ENCODE measurements around the gene ACTR3. TPM values are rescaled to one million over a fixed set of nuclear protein-coding genes. Genes with fewer than 3 reads are reported as not detected.

Gene ACTR3
- total and polyA plus RNA-seq, 2 experiments from 2014 or later = 63.7 to 137 TPM

DNA sequence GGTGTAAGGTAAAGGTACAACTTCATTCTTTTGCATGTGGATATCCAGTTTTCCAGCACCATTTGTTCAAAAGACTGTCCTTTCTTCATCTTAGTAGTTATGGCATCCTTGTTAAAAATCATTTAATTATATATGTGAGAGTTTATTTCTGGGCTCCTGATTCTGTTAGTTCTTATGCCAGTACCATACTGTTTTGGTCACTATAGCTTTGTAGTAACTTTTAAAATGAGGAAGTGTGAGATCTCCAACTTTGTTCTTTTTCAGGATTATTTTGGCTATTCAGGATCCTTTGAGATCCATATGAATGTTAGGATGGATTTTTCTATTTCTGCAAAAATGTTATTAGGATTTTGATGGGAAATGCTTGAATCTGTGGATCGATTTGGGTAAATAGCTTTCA lies 16.8 kb downstream of the ACTR3 start (continued):
- TF ChIP-seq, protein P1, sequence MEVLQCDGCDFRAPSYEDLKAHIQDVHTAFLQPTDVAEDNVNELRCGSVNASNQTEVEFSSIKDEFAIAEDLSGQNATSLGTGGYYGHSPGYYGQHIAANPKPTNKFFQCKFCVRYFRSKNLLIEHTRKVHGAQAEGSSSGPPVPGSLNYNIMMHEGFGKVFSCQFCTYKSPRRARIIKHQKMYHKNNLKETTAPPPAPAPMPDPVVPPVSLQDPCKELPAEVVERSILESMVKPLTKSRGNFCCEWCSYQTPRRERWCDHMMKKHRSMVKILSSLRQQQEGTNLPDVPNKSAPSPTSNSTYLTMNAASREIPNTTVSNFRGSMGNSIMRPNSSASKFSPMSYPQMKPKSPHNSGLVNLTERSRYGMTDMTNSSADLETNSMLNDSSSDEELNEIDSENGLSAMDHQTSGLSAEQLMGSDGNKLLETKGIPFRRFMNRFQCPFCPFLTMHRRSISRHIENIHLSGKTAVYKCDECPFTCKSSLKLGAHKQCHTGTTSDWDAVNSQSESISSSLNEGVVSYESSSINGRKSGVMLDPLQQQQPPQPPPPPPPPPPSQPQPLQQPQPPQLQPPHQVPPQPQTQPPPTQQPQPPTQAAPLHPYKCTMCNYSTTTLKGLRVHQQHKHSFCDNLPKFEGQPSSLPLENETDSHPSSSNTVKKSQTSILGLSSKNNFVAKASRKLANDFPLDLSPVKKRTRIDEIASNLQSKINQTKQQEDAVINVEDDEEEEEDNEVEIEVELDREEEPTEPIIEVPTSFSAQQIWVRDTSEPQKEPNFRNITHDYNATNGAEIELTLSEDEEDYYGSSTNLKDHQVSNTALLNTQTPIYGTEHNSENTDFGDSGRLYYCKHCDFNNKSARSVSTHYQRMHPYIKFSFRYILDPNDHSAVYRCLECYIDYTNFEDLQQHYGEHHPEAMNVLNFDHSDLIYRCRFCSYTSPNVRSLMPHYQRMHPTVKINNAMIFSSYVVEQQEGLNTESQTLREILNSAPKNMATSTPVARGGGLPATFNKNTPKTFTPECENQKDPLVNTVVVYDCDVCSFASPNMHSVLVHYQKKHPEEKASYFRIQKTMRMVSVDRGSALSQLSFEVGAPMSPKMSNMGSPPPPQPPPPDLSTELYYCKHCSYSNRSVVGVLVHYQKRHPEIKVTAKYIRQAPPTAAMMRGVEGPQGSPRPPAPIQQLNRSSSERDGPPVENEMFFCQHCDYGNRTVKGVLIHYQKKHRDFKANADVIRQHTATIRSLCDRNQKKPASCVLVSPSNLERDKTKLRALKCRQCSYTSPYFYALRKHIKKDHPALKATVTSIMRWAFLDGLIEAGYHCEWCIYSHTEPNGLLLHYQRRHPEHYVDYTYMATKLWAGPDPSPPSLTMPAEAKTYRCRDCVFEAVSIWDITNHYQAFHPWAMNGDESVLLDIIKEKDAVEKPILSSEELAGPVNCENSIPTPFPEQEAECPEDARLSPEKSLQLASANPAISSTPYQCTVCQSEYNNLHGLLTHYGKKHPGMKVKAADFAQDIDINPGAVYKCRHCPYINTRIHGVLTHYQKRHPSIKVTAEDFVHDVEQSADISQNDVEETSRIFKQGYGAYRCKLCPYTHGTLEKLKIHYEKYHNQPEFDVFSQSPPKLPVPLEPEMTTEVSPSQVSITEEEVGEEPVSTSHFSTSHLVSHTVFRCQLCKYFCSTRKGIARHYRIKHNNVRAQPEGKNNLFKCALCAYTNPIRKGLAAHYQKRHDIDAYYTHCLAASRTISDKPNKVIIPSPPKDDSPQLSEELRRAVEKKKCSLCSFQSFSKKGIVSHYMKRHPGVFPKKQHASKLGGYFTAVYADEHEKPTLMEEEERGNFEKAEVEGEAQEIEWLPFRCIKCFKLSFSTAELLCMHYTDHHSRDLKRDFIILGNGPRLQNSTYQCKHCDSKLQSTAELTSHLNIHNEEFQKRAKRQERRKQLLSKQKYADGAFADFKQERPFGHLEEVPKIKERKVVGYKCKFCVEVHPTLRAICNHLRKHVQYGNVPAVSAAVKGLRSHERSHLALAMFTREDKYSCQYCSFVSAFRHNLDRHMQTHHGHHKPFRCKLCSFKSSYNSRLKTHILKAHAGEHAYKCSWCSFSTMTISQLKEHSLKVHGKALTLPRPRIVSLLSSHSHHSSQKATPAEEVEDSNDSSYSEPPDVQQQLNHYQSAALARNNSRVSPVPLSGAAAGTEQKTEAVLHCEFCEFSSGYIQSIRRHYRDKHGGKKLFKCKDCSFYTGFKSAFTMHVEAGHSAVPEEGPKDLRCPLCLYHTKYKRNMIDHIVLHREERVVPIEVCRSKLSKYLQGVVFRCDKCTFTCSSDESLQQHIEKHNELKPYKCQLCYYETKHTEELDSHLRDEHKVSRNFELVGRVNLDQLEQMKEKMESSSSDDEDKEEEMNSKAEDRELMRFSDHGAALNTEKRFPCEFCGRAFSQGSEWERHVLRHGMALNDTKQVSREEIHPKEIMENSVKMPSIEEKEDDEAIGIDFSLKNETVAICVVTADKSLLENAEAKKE (CRISPR knock-in tag; IDR thresholded peaks at IDR 0.05) = no peak
- no peak for TF ChIP-seq EZH2 (IDR thresholded peaks at IDR 0.05; ENCODE audit: low read depth, unreplicated experiment)

DNA sequence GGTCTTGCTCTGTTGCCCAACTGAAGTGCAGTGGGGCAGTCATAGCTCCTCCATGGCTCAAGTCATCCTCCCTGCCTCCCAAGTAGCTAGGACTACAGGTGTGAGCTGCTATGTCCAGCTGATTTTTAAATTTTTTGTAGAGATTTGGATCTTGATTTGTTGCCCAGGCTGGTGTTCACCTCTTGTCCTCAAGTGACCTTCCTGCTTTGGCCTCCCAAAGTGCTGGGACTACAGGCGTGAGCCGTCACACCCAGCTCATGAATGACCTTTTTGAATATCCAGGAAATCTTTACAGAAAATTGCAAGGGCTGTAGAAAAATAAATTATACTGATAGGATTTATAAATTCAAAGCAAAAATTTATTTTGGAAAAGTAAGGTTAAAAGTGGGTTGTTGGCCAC lies 17.4 kb downstream of the ACTR3 start:
- Histone ChIP-seq H3F3A (replicated peaks; ENCODE audit: low read depth) (no peaks in the 10 kb centered on the region), H3K27me3 (ENCODE audit: insufficient read depth) (no peaks in the 10 kb centered on the region), H3K4me3 (no peak overlapping the region), H3K9me2 (ENCODE audit: insufficient read depth) (no peaks in the 10 kb centered on the region), H3K4me1 (ENCODE audit: insufficient read depth) (peaks cover 51% of the 10 kb centered on the region), H3K36me3 (ENCODE audit: insufficient read depth) (no peaks in the 10 kb centered on the region), H3K27ac (ENCODE audit: low read depth) (no peak overlapping the region), H2AFZ (no peak overlapping the region), H3K79me2 (replicated peaks; ENCODE audit: insufficient read depth) (peaks cover 100% of the 10 kb centered on the region), H3K4me2 (no peak overlapping the region), H4K20me1 (replicated peaks; ENCODE audit: insufficient read depth) (peaks cover 18% of the 10 kb centered on the region; the same call in 1 of the 2 replicates)
- Mint-ChIP-seq H3K36me3 (ENCODE audit: low read depth) (peaks cover 16% of the 10 kb centered on the region; the same call in 2 of the 3 replicates), H3K27me3 (ENCODE audit: insufficient read depth, low read depth, poor library complexity) (no peaks in the 10 kb centered on the region), H3K27ac (no peak overlapping the region), H3K4me1 (peaks cover 21% of the 10 kb centered on the region), H3K9me3 (peaks cover 4% of the 10 kb centered on the region; the same call in 1 of the 3 replicates), H3K4me3 (no peak overlapping the region)
- ATAC-seq (no peak), DNase-seq (ENCODE audit: low spot score) (no peak)
- TF ChIP-seq, protein P2, sequence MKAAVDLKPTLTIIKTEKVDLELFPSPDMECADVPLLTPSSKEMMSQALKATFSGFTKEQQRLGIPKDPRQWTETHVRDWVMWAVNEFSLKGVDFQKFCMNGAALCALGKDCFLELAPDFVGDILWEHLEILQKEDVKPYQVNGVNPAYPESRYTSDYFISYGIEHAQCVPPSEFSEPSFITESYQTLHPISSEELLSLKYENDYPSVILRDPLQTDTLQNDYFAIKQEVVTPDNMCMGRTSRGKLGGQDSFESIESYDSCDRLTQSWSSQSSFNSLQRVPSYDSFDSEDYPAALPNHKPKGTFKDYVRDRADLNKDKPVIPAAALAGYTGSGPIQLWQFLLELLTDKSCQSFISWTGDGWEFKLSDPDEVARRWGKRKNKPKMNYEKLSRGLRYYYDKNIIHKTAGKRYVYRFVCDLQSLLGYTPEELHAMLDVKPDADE (IDR thresholded peaks at IDR 0.05) = no peak
- TF ChIP-seq STAT1 (IDR thresholded peaks at IDR 0.05; ENCODE audit: unreplicated experiment) = no peak
- TF ChIP-seq NANOG (IDR thresholded peaks at IDR 0.05; ENCODE audit: borderline replicate concordance) = no peak
- TF ChIP-seq, protein P1 (CRISPR knock-in tag; IDR thresholded peaks at IDR 0.05) = no peak
- TF ChIP-seq ZNF331 (CRISPR knock-in tag; IDR thresholded peaks at IDR 0.05; ENCODE audit: low read depth) = no peak
- no peak for TF ChIP-seq CREB1 (CRISPR knock-in tag; IDR thresholded peaks at IDR 0.05; ENCODE audit: low read depth)

Data from GM23338 (cell line).